ENCODE results near the gene ARID1B.

Gene ARID1B

GRCh38 chr6:157168471-157168870 lies 391.3 kb downstream of the ARID1B start:
- H3K27ac ChIP-seq, result no peak overlapping the region
- peaks cover 0 to 26% (median 9%) of the 10 kb centered on the region in 4 donors for H3K4me1 ChIP-seq
- no peaks in the 10 kb centered on the region for H3K9me3 ChIP-seq
- no peaks in the 10 kb centered on the region for H3K27me3 ChIP-seq
- intact Hi-C loops (cut with DNase I; ENCODE audit: low total_unique reads), result no loop called here
- no peak for DNase-seq
- TF ChIP-seq CTCF (IDR thresholded peaks at IDR 0.05), result no peak
- H3K36me3 ChIP-seq, result peaks cover 4 to 16% (median 13%) of the 10 kb centered on the region in 3 donors
- no peak overlapping the region for H3K4me3 ChIP-seq

DNA sequence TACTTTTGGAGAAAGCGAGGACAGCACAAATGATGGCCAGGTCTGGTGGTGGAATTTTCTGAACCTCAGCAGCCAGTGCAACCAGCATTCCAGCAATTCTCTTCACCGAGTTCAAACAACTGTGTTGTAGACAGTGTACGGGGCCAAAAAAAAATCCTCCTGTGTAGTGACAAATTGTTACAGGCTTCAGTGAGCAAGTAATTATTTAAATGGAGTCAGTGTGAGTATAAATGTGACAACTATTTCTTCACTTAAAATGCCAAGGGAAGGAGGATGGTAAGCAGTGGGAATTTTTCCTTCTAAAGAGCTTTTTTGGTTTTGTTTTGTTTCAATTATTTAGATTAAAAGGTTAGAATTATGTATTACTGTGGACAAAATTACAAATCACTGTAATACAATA lies 392.0 kb downstream of the ARID1B start:
- intact Hi-C loops (cut with DNase I; ENCODE audit: low total_unique reads), result no loop called here

GRCh38 chr6:157169656-157170055 lies 392.5 kb downstream of the ARID1B start:
- no peaks in the 10 kb centered on the region for H3K27me3 ChIP-seq
- H3K4me1 ChIP-seq, result peaks cover 0 to 26% (median 9%) of the 10 kb centered on the region in 4 donors
- H3K4me3 ChIP-seq, result no peak overlapping the region
- peak overlapping the region; percentile 3 to 29 for H3K27ac ChIP-seq
- H3K9me3 ChIP-seq, result no peaks in the 10 kb centered on the region
- intact Hi-C loops (cut with DNase I; ENCODE audit: low total_unique reads), result no loop called here
- DNase-seq, result no peak
- peaks cover 4 to 20% (median 16%) of the 10 kb centered on the region in 3 donors for H3K36me3 ChIP-seq
- TF ChIP-seq CTCF (IDR thresholded peaks at IDR 0.05), result no peak

More for the DNA sequence above, 392.0 kb downstream of the ARID1B start:
- no peak overlapping the region for H3K4me3 ChIP-seq
- TF ChIP-seq CTCF (IDR thresholded peaks at IDR 0.05), result no peak
- DNase-seq, result no peak
- H3K36me3 ChIP-seq, result peaks cover 4 to 17% (median 16%) of the 10 kb centered on the region in 3 donors
- H3K9me3 ChIP-seq, result no peaks in the 10 kb centered on the region
- H3K27ac ChIP-seq, result peak overlapping the region in 1 of 2 donors; percentile 29
- no peaks in the 10 kb centered on the region for H3K27me3 ChIP-seq
- peaks cover 0 to 26% (median 9%) of the 10 kb centered on the region in 4 donors for H3K4me1 ChIP-seq

GRCh38 chr6:157170535-157170934 lies 393.4 kb downstream of the ARID1B start:
- intact Hi-C loops (cut with DNase I; ENCODE audit: low total_unique reads), result no loop called here
- Histone ChIP-seq H3K27ac (no peak overlapping the region), H3K27me3 (no peaks in the 10 kb centered on the region), H3K4me3 (no peak overlapping the region), H3K9me3 (no peaks in the 10 kb centered on the region), H3K36me3 (peaks cover 4 to 20% (median 16%) of the 10 kb centered on the region in 3 donors), H3K4me1 (peaks cover 0 to 26% (median 9%) of the 10 kb centered on the region in 4 donors)
- no peak for TF ChIP-seq CTCF (IDR thresholded peaks at IDR 0.05)
- no peak for DNase-seq

DNA sequence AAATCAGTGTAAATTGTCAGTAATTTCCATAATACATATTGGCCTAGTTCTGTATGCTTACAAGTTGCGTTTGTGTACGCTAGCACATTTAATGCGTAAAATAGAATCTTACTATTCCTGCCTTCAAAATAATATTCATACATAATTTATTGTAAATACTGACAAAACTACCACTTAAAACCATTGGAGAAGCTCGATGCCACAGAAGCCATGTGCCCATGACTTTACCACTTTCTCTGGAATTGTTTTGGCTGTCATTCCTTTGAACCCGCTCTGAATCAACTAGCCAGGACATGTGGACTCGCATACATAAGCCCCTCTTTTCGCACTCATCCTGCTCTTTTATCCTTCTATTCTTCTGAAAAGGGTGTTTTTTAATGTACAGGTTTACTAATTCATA lies 394.6 kb downstream of the ARID1B start:
- H3K4me1 ChIP-seq, result peaks cover 0 to 22% (median 9%) of the 10 kb centered on the region in 4 donors
- no peak overlapping the region for H3K4me3 ChIP-seq
- no peaks in the 10 kb centered on the region for H3K27me3 ChIP-seq
- no peak for DNase-seq
- no peak for TF ChIP-seq CTCF (IDR thresholded peaks at IDR 0.05)
- no peaks in the 10 kb centered on the region for H3K9me3 ChIP-seq
- intact Hi-C loops (cut with DNase I; ENCODE audit: low total_unique reads), result no loop called here
- H3K36me3 ChIP-seq, result peaks cover 4 to 19% (median 16%) of the 10 kb centered on the region in 3 donors
- H3K27ac ChIP-seq, result no peak overlapping the region

DNA sequence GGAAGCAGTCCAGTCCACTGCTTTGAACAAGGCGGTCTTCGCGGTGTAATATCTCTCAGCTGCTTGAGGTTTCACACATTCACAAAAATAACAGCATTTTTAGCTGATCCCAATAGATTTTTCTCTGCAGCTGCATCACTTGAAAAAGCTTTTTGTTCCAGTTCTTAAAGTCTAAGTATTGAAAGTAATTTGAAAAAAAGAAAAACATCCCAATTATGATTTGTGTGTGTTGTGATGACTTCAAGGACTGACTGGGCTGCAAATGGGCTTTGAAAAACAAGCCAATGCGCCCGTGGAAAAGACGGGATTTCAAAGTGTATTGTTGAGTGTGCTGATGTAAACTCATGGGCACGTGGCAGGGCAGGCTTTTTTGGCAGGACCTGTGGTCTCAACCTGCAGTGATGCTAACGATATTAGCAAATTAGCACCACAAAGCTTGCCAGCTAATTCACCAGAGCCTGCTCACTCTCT lies 395.1 kb downstream of the ARID1B start:
- intact Hi-C loops (cut with DNase I; ENCODE audit: low total_unique reads), result no loop called here
- H3K36me3 ChIP-seq, result peaks cover 4 to 15% (median 11%) of the 10 kb centered on the region in 3 donors
- no peak for TF ChIP-seq CTCF (IDR thresholded peaks at IDR 0.05)
- H3K4me3 ChIP-seq, result no peak overlapping the region
- H3K9me3 ChIP-seq, result no peaks in the 10 kb centered on the region
- no peaks in the 10 kb centered on the region for H3K27me3 ChIP-seq
- no peak for DNase-seq
- H3K27ac ChIP-seq, result no peak overlapping the region
- peaks cover 0 to 19% (median 9%) of the 10 kb centered on the region in 4 donors for H3K4me1 ChIP-seq
